Measurements from ENCODE around the gene GZF1. TPM values are rescaled to one million over a fixed set of nuclear protein-coding genes. Genes with fewer than 3 reads are reported as not detected.

The GZF1 gene
- total and polyA plus RNA-seq, 5 donors: 10.4 to 24.8 (median 20.6) TPM

GRCh38 chr20:23407781-23408464 is 45.9 kb downstream of the GZF1 start:
- no peak for DNase-seq
- Histone ChIP-seq H3K4me3 (ENCODE audit: low read length) (no peak overlapping the region), H3K9me3 (ENCODE audit: control insufficient read depth, low read length) (no peaks in the 10 kb centered on the region), H3K27me3 (ENCODE audit: control insufficient read depth, insufficient read depth) (no peaks in the 10 kb centered on the region), H3K27ac (ENCODE audit: low read length) (no peak overlapping the region), H3K4me1 (ENCODE audit: control insufficient read depth, insufficient read depth, low read length) (peaks cover 9% of the 10 kb centered on the region)
- intact Hi-C loops (cut with DNase I): no loop called here
- WGBS: 83% methylated on average over 2 of the region's 2 CpGs
- no peak for ATAC-seq

GRCh38 chr20:23408957-23409356 is 47.0 kb downstream of the GZF1 start:
- no peak for ATAC-seq
- Histone ChIP-seq H3K27me3 (ENCODE audit: control insufficient read depth, insufficient read depth) (no peaks in the 10 kb centered on the region), H3K4me1 (ENCODE audit: control insufficient read depth, insufficient read depth, low read length) (peaks cover 9% of the 10 kb centered on the region), H3K9me3 (ENCODE audit: control insufficient read depth, low read length) (no peaks in the 10 kb centered on the region), H3K4me3 (ENCODE audit: low read length) (no peak overlapping the region), H3K27ac (ENCODE audit: low read length) (no peak overlapping the region)
- intact Hi-C loops (cut with DNase I): no loop called here
- DNase-seq: no peak
- WGBS: 94% methylated on average over 2 of the region's 2 CpGs

- intact Hi-C loops (cut with DNase I): no loop called here
- DNase-seq (no peak), ATAC-seq (no peak)
- WGBS: 79% methylated on average over 3 of the region's 3 CpGs
- H3K9me3 ChIP-seq (ENCODE audit: control insufficient read depth, low read length): no peaks in the 10 kb centered on the region
- no peak overlapping the region for H3K27ac ChIP-seq (ENCODE audit: low read length)
- no peak overlapping the region for H3K4me3 ChIP-seq (ENCODE audit: low read length)
- no peaks in the 10 kb centered on the region for H3K27me3 ChIP-seq (ENCODE audit: control insufficient read depth, insufficient read depth)
- peaks cover 7% of the 10 kb centered on the region for H3K4me1 ChIP-seq (ENCODE audit: control insufficient read depth, insufficient read depth, low read length)
These were observed 47.8 kb downstream of the GZF1 start for GRCh38 chr20:23409800-23410199.

- WGBS: 69% methylated on average over 3 of the region's 3 CpGs
- Histone ChIP-seq H3K27me3 (ENCODE audit: control insufficient read depth, insufficient read depth) (no peaks in the 10 kb centered on the region), H3K27ac (ENCODE audit: low read length) (no peak overlapping the region), H3K9me3 (ENCODE audit: control insufficient read depth, low read length) (no peaks in the 10 kb centered on the region), H3K4me3 (ENCODE audit: low read length) (no peak overlapping the region), H3K4me1 (ENCODE audit: control insufficient read depth, insufficient read depth, low read length) (peaks cover 7% of the 10 kb centered on the region)
- DNase-seq: no peak
- intact Hi-C loops (cut with DNase I): no loop called here
- no peak for ATAC-seq
These were observed 49.1 kb downstream of the GZF1 start for GRCh38 chr20:23410916-23411695.

GRCh38 chr20:23412026-23412425 is 50.0 kb downstream of the GZF1 start:
- intact Hi-C loops (cut with DNase I): no loop called here
- Histone ChIP-seq H3K9me3 (ENCODE audit: control insufficient read depth, low read length) (no peaks in the 10 kb centered on the region), H3K27me3 (ENCODE audit: control insufficient read depth, insufficient read depth) (no peaks in the 10 kb centered on the region), H3K4me3 (ENCODE audit: low read length) (no peak overlapping the region), H3K27ac (ENCODE audit: low read length) (no peak overlapping the region), H3K4me1 (ENCODE audit: control insufficient read depth, insufficient read depth, low read length) (peaks cover 7% of the 10 kb centered on the region)
- 49% methylated on average over 1 of the region's 1 CpG for WGBS
- DNase-seq (no peak), ATAC-seq (peak; percentile 49 to 72)

GRCh38 chr20:23413862-23414422 is 52.0 kb downstream of the GZF1 start:
- DNase-seq (no peak), ATAC-seq (no peak)
- Histone ChIP-seq H3K27me3 (ENCODE audit: control insufficient read depth, insufficient read depth) (no peaks in the 10 kb centered on the region), H3K27ac (ENCODE audit: low read length) (no peak overlapping the region), H3K4me1 (ENCODE audit: control insufficient read depth, insufficient read depth, low read length) (peaks cover 5% of the 10 kb centered on the region), H3K9me3 (ENCODE audit: control insufficient read depth, low read length) (no peaks in the 10 kb centered on the region), H3K4me3 (ENCODE audit: low read length) (no peak overlapping the region)
- 97% methylated on average over 3 of the region's 3 CpGs for WGBS
- intact Hi-C loops (cut with DNase I): no loop called here

- Histone ChIP-seq H3K4me1 (ENCODE audit: control insufficient read depth, insufficient read depth, low read length) (peaks cover 4% of the 10 kb centered on the region), H3K4me3 (ENCODE audit: low read length) (no peak overlapping the region), H3K27me3 (ENCODE audit: control insufficient read depth, insufficient read depth) (no peaks in the 10 kb centered on the region), H3K27ac (ENCODE audit: low read length) (no peak overlapping the region), H3K9me3 (ENCODE audit: control insufficient read depth, low read length) (no peaks in the 10 kb centered on the region)
- 68% methylated on average over 1 of the region's 1 CpG for WGBS
- no peak for DNase-seq
- intact Hi-C loops (cut with DNase I): no loop called here
- no peak for ATAC-seq
These were observed 52.7 kb downstream of the GZF1 start for GRCh38 chr20:23414526-23415188.

GRCh38 chr20:23415555-23415954 is 53.6 kb downstream of the GZF1 start:
- Histone ChIP-seq H3K4me3 (ENCODE audit: low read length) (no peak overlapping the region), H3K27ac (ENCODE audit: low read length) (peak overlapping the region; percentile 27), H3K27me3 (ENCODE audit: control insufficient read depth, insufficient read depth) (no peaks in the 10 kb centered on the region), H3K9me3 (ENCODE audit: control insufficient read depth, low read length) (no peaks in the 10 kb centered on the region), H3K4me1 (ENCODE audit: control insufficient read depth, insufficient read depth, low read length) (peaks cover 2% of the 10 kb centered on the region)
- intact Hi-C loops (cut with DNase I): no loop called here
- ATAC-seq: no peak
- no peak for DNase-seq
- WGBS: 96% methylated on average over 5 of the region's 5 CpGs

GRCh38 chr20:23415959-23416583 is 54.1 kb downstream of the GZF1 start:
- intact Hi-C loops (cut with DNase I): no loop called here
- H3K27me3 ChIP-seq (ENCODE audit: control insufficient read depth, insufficient read depth): no peaks in the 10 kb centered on the region
- WGBS: 69% methylated on average over 6 of the region's 6 CpGs
- H3K9me3 ChIP-seq (ENCODE audit: control insufficient read depth, low read length): no peaks in the 10 kb centered on the region
- ATAC-seq (no peak), DNase-seq (no peak)
- H3K27ac ChIP-seq (ENCODE audit: low read length): peak overlapping the region; percentile 32
- peaks cover 2% of the 10 kb centered on the region for H3K4me1 ChIP-seq (ENCODE audit: control insufficient read depth, insufficient read depth, low read length)
- H3K4me3 ChIP-seq (ENCODE audit: low read length): no peak overlapping the region

GRCh38 chr20:23417861-23418260 is 55.9 kb downstream of the GZF1 start:
- peaks cover under 1% of the 10 kb centered on the region for H3K4me1 ChIP-seq (ENCODE audit: control insufficient read depth, insufficient read depth, low read length)
- intact Hi-C loops (cut with DNase I): no loop called here

GRCh38 chr20:23419657-23419994 is 57.6 kb downstream of the GZF1 start:
- no peak overlapping the region for H3K27ac ChIP-seq (ENCODE audit: low read length)
- H3K4me1 ChIP-seq (ENCODE audit: control insufficient read depth, insufficient read depth, low read length): no peaks in the 10 kb centered on the region
- H3K4me3 ChIP-seq (ENCODE audit: low read length): peak overlapping the region; percentile 87
- H3K27me3 ChIP-seq (ENCODE audit: control insufficient read depth, insufficient read depth): no peaks in the 10 kb centered on the region
- no peak for ATAC-seq
- intact Hi-C loops (cut with DNase I): no loop called here
- WGBS: 23% methylated on average over 5 of the region's 5 CpGs
- no peaks in the 10 kb centered on the region for H3K9me3 ChIP-seq (ENCODE audit: control insufficient read depth, low read length)
- no peak for DNase-seq

More at GRCh38 chr20:23417861-23418260, 55.9 kb downstream of the GZF1 start:
- no peak for DNase-seq
- H3K27ac ChIP-seq (ENCODE audit: low read length): no peak overlapping the region
- H3K9me3 ChIP-seq (ENCODE audit: control insufficient read depth, low read length): no peaks in the 10 kb centered on the region
- ATAC-seq: no peak
- H3K4me3 ChIP-seq (ENCODE audit: low read length): no peak overlapping the region
- H3K27me3 ChIP-seq (ENCODE audit: control insufficient read depth, insufficient read depth): no peaks in the 10 kb centered on the region
